Measurements from ENCODE around the gene VWA8.

The VWA8 gene

GRCh38 chr13:41579881-41580280 lies 381.0 kb downstream of the VWA8 start (continued):
- TF ChIP-seq, protein P1, sequence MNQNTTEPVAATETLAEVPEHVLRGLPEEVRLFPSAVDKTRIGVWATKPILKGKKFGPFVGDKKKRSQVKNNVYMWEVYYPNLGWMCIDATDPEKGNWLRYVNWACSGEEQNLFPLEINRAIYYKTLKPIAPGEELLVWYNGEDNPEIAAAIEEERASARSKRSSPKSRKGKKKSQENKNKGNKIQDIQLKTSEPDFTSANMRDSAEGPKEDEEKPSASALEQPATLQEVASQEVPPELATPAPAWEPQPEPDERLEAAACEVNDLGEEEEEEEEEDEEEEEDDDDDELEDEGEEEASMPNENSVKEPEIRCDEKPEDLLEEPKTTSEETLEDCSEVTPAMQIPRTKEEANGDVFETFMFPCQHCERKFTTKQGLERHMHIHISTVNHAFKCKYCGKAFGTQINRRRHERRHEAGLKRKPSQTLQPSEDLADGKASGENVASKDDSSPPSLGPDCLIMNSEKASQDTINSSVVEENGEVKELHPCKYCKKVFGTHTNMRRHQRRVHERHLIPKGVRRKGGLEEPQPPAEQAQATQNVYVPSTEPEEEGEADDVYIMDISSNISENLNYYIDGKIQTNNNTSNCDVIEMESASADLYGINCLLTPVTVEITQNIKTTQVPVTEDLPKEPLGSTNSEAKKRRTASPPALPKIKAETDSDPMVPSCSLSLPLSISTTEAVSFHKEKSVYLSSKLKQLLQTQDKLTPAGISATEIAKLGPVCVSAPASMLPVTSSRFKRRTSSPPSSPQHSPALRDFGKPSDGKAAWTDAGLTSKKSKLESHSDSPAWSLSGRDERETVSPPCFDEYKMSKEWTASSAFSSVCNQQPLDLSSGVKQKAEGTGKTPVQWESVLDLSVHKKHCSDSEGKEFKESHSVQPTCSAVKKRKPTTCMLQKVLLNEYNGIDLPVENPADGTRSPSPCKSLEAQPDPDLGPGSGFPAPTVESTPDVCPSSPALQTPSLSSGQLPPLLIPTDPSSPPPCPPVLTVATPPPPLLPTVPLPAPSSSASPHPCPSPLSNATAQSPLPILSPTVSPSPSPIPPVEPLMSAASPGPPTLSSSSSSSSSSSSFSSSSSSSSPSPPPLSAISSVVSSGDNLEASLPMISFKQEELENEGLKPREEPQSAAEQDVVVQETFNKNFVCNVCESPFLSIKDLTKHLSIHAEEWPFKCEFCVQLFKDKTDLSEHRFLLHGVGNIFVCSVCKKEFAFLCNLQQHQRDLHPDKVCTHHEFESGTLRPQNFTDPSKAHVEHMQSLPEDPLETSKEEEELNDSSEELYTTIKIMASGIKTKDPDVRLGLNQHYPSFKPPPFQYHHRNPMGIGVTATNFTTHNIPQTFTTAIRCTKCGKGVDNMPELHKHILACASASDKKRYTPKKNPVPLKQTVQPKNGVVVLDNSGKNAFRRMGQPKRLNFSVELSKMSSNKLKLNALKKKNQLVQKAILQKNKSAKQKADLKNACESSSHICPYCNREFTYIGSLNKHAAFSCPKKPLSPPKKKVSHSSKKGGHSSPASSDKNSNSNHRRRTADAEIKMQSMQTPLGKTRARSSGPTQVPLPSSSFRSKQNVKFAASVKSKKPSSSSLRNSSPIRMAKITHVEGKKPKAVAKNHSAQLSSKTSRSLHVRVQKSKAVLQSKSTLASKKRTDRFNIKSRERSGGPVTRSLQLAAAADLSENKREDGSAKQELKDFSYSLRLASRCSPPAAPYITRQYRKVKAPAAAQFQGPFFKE (tag by site-specific recombination; IDR thresholded peaks at IDR 0.05; ENCODE audit: borderline replicate concordance): no peak
- TF ChIP-seq GLI2 (tag by site-specific recombination; IDR thresholded peaks at IDR 0.05; ENCODE audit: borderline replicate concordance, low read depth): no peak
- no peak for TF ChIP-seq ZNF169 (tag by site-specific recombination; IDR thresholded peaks at IDR 0.05)
- no peak for TF ChIP-seq ZNF404 (tag by site-specific recombination; IDR thresholded peaks at IDR 0.05)
- TF ChIP-seq, protein P2, sequence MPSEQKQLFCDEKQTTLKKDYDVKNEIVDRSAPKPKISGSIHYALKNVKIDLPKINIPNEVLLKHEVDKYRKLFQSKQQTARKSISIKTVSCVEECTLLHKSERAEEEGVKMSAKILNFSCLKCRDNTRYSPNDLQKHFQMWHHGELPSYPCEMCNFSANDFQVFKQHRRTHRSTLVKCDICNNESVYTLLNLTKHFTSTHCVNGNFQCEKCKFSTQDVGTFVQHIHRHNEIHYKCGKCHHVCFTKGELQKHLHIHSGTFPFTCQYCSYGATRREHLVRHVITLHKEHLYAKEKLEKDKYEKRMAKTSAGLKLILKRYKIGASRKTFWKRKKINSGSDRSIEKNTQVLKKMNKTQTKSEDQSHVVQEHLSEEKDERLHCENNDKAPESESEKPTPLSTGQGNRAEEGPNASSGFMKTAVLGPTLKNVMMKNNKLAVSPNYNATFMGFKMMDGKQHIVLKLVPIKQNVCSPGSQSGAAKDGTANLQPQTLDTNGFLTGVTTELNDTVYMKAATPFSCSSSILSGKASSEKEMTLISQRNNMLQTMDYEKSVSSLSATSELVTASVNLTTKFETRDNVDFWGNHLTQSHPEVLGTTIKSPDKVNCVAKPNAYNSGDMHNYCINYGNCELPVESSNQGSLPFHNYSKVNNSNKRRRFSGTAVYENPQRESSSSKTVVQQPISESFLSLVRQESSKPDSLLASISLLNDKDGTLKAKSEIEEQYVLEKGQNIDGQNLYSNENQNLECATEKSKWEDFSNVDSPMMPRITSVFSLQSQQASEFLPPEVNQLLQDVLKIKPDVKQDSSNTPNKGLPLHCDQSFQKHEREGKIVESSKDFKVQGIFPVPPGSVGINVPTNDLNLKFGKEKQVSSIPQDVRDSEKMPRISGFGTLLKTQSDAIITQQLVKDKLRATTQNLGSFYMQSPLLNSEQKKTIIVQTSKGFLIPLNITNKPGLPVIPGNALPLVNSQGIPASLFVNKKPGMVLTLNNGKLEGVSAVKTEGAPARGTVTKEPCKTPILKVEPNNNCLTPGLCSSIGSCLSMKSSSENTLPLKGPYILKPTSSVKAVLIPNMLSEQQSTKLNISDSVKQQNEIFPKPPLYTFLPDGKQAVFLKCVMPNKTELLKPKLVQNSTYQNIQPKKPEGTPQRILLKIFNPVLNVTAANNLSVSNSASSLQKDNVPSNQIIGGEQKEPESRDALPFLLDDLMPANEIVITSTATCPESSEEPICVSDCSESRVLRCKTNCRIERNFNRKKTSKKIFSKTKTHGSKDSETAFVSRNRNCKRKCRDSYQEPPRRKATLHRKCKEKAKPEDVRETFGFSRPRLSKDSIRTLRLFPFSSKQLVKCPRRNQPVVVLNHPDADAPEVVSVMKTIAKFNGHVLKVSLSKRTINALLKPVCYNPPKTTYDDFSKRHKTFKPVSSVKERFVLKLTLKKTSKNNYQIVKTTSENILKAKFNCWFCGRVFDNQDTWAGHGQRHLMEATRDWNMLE (tag by site-specific recombination; conservative IDR thresholded peaks at IDR 0.05; ENCODE audit: low read depth): no peak
- TF ChIP-seq ZNF792 (tag by site-specific recombination; IDR thresholded peaks at IDR 0.05): no peak
- TF ChIP-seq ZNF704 (tag by site-specific recombination; IDR thresholded peaks at IDR 0.05): no peak
- no peak for TF ChIP-seq ZNF513 (tag by site-specific recombination; IDR thresholded peaks at IDR 0.05)
- no peak for TF ChIP-seq ZNF157 (tag by site-specific recombination; IDR thresholded peaks at IDR 0.05)
- no peak for TF ChIP-seq KLF9 (tag by site-specific recombination; IDR thresholded peaks at IDR 0.05; ENCODE audit: low read depth)
- TF ChIP-seq, protein P3, sequence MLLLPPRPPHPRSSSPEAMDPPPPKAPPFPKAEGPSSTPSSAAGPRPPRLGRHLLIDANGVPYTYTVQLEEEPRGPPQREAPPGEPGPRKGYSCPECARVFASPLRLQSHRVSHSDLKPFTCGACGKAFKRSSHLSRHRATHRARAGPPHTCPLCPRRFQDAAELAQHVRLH (tag by site-specific recombination; IDR thresholded peaks at IDR 0.05): no peak

DNA sequence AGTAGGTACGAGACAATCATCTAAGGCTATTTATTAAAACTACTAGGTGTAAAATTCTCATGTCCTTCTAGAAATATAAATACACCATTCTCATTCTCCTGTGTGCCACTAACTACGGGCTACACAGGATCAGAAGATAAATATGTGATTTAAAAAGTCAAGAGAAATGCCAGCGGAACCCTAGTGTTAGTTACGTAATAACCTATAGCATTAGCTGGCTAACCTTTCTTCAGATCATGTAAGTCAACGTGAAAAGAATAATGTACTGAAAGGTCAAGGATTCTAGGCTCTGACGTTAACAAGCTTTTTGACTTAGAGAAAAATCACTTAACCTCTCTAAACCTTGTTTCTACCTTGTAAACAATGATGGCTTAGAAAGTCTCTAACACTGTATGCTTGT lies 381.7 kb downstream of the VWA8 start:
- Histone ChIP-seq H3K4me1 (ENCODE audit: control insufficient read depth, insufficient read depth, low read length) (no peaks in the 10 kb centered on the region), H3K9me3 (ENCODE audit: control insufficient read depth, insufficient read depth, low read depth, low read length) (no peaks in the 10 kb centered on the region), H3K36me3 (ENCODE audit: control insufficient read depth in 2 of 2, insufficient read depth in 1 of 2, low read length in 2 of 2) (no peaks in the 10 kb centered on the region; a peak in 1 of 3 replicates), H3K4me3 (ENCODE audit: low read depth, low read length) (no peak overlapping the region), H3K27ac (ENCODE audit: extremely low read depth, low read depth, low read length) (no peak overlapping the region)
- POLR2A ChIA-PET: no interaction called here
- TF ChIP-seq, protein P4, sequence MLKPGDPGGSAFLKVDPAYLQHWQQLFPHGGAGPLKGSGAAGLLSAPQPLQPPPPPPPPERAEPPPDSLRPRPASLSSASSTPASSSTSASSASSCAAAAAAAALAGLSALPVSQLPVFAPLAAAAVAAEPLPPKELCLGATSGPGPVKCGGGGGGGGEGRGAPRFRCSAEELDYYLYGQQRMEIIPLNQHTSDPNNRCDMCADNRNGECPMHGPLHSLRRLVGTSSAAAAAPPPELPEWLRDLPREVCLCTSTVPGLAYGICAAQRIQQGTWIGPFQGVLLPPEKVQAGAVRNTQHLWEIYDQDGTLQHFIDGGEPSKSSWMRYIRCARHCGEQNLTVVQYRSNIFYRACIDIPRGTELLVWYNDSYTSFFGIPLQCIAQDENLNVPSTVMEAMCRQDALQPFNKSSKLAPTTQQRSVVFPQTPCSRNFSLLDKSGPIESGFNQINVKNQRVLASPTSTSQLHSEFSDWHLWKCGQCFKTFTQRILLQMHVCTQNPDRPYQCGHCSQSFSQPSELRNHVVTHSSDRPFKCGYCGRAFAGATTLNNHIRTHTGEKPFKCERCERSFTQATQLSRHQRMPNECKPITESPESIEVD (tag by site-specific recombination; IDR thresholded peaks at IDR 0.05): no peak
- TF ChIP-seq ZNF513 (tag by site-specific recombination; IDR thresholded peaks at IDR 0.05) (no peak), ZNF792 (tag by site-specific recombination; IDR thresholded peaks at IDR 0.05) (no peak), ZNF132 (tag by site-specific recombination; IDR thresholded peaks at IDR 0.05; ENCODE audit: borderline replicate concordance) (no peak), ZNF174 (tag by site-specific recombination; IDR thresholded peaks at IDR 0.05) (no peak), ZNF747 (tag by site-specific recombination; IDR thresholded peaks at IDR 0.05) (no peak), ZNF211 (tag by site-specific recombination; IDR thresholded peaks at IDR 0.05; ENCODE audit: low read depth) (no peak)
- CTCF ChIA-PET: no interaction called here
